Measurements from ENCODE around the gene PPHLN1.
"Not testable (repeated sequence)": the region's sequence is repeated elsewhere in the genome, so short reads cannot be mapped to it uniquely, and the experiment has no call there.

PPHLN1 gene

GRCh38 chr12:42315108-42315507, 10.9 kb upstream of the PPHLN1 start:
- DNase-seq = no peak
- intact Hi-C loops (cut with DNase I) = no loop called here

DNA sequence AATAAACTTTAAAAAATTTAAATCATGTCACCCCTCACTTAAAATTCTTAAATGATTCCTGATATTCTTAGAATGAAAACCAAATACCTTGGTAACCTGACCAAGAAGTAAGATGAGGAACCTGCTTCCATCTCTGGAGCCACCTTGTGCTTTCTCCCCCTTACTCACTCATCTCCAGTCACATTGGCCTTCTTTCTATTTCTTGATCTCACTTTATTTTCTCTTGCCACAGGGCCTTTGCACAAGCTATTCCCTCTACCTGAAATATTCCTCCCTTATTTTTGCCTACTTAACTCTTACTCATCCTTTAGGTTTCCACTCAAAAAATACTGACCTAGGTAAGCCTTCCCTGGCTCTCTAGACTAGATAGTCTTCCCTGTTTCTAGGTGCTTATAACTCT, 5.2 kb upstream of the PPHLN1 start:
- intact Hi-C loops (cut with DNase I) = no loop called here
- DNase-seq = no peak

DNA sequence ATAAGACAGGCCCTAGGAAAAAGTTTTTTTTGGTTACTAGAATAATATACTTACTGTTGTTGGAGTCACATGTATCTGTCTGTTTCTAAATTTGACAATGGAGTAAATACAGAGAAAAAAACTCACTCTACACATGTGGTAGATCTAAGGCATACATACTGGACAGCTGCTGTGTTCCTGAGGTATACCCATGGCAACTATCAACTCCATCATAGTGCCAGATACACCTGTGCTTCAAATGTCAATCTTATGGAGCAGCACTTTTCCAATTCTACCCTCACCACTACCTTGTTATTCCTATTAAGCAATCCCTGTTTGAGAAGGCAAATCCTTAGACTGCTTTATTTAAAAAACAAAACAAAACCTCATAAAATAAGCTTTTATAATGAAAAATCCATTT, 3.4 kb upstream of the PPHLN1 start:
- intact Hi-C loops (cut with DNase I) = no loop called here

GRCh38 chr12:42323856-42324255, 2.1 kb upstream of the PPHLN1 start:
- DNase-seq = no peak
- intact Hi-C loops (cut with DNase I) = no loop called here

More for the DNA sequence above, 3.4 kb upstream of the PPHLN1 start:
- DNase-seq = no peak

DNA sequence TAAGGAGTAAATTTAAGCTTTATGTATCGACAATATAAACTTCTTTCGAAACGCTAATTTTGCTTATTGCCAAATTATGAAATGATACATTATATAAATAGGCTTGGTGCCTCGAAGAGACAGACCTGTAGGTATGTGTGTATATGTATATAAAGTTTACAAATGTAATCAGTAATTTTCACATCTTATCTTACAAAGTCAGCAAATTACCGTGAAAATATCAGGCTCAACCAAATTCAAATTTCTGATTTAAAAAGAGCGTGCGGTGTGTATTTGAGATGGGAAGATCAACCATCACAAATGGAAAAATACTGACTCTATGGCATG, 678 bp upstream of the PPHLN1 start:
- no peak for DNase-seq
- intact Hi-C loops (cut with DNase I) = loop anchor here (5.0 kb wide), 1 partner anchor 88 kb away; the partner anchor contains the start of gene YAF2

- peak in 3 of 10 donors; percentile 10 to 69 (median 12) for DNase-seq
- intact Hi-C loops (cut with DNase I) = loop anchor here (5.0 kb wide), 1 partner anchor 89 kb away; the partner anchor contains the start of gene YAF2
Measured at GRCh38 chr12:42326541-42327226, 717 bp downstream of the PPHLN1 start.

DNA sequence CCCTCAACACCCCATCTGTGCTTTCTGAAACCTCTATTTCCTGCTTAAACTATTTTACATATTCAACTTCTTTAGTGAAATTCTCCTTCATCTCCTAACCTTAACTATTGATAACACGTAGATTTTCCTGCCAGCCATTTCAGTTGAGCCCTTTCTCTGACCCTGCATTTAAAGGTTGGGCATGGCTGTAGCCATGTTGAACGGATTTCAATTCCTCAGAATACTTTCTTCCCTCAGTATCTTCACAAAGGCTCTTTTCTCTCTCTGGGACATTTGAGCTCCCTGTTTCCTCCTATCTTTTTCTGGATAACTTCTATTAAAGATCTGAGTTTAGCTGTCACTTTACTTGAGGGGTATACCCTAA, 1.2 kb downstream of the PPHLN1 start:
- intact Hi-C loops (cut with DNase I) = loop anchor here (5.0 kb wide), 1 partner anchor 90 kb away; the partner anchor contains the start of gene YAF2
- no peak for DNase-seq

DNA sequence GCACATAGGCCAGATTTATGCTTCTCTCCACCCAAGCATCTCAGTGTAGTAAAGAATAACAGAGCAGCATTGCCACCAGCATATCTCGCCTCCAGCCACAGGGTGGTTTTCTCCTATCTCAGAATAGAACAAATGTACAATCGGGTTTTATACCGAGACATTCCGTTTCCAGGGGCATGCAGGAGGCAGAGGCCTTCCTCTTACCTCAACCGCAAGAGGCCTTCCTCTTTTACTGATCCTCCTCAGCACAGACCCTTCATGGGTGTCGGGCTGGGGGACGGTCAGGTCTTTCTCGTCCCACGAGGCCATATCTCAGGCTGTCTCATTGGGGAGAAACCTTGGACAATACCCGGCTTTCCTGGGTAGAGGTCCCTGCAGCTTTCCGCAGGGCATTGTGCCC, 4.1 kb downstream of the PPHLN1 start:
- intact Hi-C loops (cut with DNase I) = loop anchor here (10.0 kb wide), 1 partner anchor 305 kb away; no protein-coding TSS in a partner anchor
- DNase-seq = not testable (repeated sequence)

DNA sequence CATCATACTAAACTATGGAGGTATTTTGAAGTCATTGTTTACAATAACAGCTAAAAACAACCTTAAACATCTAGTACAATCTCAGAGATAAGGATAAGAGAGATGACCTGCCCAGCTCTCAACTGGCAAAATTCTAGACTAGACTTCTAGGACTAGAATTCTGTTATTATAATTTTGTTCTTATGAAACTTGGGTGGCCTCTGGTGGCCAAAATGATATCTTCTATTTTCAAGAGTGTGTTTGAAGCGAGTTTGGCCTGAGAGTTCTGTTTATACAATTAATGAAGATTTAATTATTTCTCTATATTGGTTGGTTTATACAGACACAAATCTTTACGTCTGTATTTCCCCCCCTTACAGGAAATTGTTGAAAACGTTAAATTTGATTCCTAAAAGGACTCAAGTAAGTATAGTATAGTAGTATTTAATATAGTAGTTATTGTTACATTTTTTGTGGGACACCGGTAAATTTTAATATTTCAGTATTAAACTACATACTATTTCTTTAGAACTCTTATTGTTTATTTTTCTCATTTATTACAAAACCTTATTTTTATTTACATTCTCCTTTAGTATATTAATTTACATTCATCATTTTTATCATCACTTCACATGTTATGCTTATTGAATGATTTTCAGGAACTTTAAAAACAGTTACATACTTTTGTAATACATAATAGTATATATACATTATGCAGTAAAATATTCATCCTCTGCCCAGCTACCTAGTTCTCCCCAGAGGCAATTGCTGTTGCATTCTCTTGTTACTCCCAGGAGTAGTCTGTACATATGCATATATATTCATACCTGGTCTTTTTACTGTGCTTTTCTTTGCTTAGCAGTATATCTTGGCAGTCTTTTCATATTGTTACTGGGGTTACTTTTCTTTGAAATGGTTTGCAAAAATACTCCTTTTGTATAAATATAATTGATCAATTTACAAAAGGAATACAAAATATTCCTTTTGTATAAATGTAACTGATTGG, 6.6 kb downstream of the PPHLN1 start:
- DNase-seq = peak in 1 of 10 donors; percentile 8
- intact Hi-C loops (cut with DNase I) = loop anchor here (1.0 to 10.0 kb wide), 2 partner anchors 202 to 308 kb away; no protein-coding TSS in a partner anchor

DNA sequence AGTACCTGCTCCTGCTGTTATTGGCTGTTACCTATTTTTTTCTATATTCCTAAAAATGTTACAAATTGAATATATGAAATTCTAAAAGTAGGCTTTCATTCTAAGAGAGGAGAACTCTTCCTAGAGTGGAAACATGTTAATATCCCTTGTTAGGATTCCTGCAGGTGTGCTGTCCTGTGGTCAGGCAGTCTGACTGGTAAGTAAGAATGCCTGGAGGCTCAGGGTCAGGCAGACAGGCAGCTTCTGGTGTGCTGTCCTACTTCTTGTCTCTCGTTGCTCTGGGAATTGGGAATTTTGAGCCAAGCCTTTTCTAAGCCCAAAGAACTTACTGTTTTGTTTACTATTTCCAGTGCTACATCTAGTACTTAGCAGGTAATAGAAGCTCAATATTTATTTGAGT, 10.3 kb downstream of the PPHLN1 start:
- intact Hi-C loops (cut with DNase I) = loop anchor here (10.0 kb wide), 1 partner anchor 311 kb away; no protein-coding TSS in a partner anchor
- DNase-seq = no peak

GRCh38 chr12:42338280-42338679, 12.3 kb downstream of the PPHLN1 start:
- intact Hi-C loops (cut with DNase I) = loop anchor here (10.0 kb wide), 1 partner anchor 313 kb away; no protein-coding TSS in a partner anchor
- no peak for DNase-seq

GRCh38 chr12:42342028-42342427, 16.1 kb downstream of the PPHLN1 start:
- DNase-seq = no peak
- intact Hi-C loops (cut with DNase I) = no loop called here

DNA sequence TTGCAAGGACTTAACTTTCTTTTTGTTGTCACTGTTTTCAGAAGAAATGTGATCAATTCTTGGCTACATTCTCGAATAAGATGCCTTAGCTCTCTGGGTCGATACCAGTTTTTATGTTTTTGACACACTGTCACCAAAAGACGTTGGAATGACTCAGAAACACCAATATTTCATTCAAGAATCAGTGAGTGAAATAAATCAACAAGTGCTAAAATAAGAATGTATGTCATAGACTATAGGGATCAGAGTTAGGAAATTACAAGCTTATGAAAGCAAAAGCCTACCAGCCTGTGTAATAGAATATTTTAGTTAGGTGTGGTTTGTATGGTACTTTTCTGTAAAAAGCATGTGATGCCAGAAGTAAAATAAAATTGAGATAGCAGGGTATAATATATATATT, 17.8 kb downstream of the PPHLN1 start:
- intact Hi-C loops (cut with DNase I) = no loop called here
- no peak for DNase-seq

GRCh38 chr12:42346403-42347002, 20.5 kb downstream of the PPHLN1 start:
- intact Hi-C loops (cut with DNase I) = no loop called here
- DNase-seq = no peak

GRCh38 chr12:42349119-42350020, 23.4 kb downstream of the PPHLN1 start:
- DNase-seq; intact Hi-C loops (cut with DNase I): not testable (repeated sequence)

- DNase-seq; intact Hi-C loops (cut with DNase I): not testable (repeated sequence)
Measured at GRCh38 chr12:42350021-42350407, 24.0 kb downstream of the PPHLN1 start.

- DNase-seq = no peak
- intact Hi-C loops (cut with DNase I) = no loop called here
Measured at GRCh38 chr12:42356344-42356743, 30.4 kb downstream of the PPHLN1 start.

DNA sequence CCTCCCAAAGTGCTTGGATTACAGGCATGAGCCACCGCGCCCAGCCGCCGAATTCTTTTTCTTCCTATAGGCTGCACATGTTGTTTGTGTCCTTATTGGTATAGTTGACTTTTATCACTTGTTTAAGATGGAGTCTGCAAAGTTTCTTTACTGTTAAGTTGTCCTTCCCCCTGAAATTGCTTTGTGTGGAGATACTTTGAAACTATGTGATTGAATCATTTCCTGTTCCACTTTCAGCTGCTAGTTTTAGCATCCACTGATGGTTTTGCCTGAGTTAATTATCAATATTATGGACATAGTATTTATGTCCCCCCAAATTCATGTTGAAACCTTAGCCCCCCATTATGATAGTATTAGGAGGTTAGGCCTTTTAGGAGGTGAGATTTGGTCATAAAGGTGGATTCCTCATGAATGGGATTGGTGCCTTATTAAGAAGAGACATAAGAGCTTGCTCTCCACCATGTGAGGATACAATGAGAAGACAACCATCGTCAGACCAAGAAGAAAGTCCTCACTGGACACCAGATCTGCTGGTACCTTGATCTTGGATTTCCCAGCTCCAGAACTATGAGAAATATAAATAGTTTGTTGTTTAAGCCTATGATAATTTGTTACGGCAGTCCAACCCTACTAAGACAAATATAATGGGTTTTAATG, 34.9 kb downstream of the PPHLN1 start:
- intact Hi-C loops (cut with DNase I) = no loop called here
- DNase-seq = no peak

DNA sequence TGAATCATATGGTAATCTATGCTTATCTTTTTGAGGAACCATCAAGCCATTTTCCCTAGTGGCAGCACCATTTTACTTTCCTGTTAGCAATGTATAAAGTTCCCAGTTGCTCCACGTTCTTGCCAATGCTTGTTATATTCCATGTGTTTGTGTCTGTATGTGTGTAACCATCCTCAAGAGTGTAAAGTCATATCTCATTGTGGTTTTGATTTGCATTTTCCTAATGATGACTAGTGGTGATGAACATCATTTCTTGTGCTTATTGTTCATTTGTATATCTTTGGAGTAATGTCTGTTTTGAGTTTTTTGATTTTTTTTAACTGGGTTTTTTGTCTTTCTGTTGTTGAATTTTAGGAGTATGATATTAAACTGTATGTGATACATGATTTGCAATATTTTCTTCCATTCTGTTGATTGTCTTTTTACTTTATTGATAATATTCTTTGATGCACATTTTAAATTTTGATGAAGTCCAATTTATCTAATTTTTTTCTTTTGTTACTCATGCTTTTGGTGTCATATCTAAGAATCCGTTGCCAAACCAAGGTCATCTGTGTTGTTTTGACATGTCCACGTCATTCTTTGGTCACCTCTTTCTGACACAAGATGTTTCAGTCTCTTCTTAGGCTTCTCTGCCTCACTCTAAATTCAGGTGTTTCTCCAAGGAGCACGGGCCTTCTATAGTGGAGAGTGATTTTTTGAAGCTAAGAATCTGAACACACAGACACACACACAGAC, 36.1 kb downstream of the PPHLN1 start:
- intact Hi-C loops (cut with DNase I) = no loop called here
- no peak for DNase-seq
